Esophagus mucosa (tissue), 1 donor: ENCODE data around the gene COL4A2. TPM values are rescaled to one million over a fixed set of nuclear protein-coding genes. Genes with fewer than 3 reads are reported as not detected.
A peak's percentile ranks its signal among the peaks of the same experiment; 100 is the strongest.

Source experiments
- ATAC-seq: fragments of 200-7000 bp; cut with Tn5 transposase; one replicate; pipeline ENCODE4 v1.9.1; 2020
- total RNA-seq: library from RNA; stranded (reverse); gene quantifications from one replicate; pipeline ENCODE4 v1.2.4, GENCODE V29; 2023
- donor health status: DM: yes; HTN: yes; CAD: no.

Gene COL4A2
- total RNA-seq, 1 donor from 2014 or later, result 30.8 TPM

GRCh38 chr13:110359840-110360301 lies 52.8 kb downstream of the COL4A2 start:
- ATAC-seq, result no peak

DNA sequence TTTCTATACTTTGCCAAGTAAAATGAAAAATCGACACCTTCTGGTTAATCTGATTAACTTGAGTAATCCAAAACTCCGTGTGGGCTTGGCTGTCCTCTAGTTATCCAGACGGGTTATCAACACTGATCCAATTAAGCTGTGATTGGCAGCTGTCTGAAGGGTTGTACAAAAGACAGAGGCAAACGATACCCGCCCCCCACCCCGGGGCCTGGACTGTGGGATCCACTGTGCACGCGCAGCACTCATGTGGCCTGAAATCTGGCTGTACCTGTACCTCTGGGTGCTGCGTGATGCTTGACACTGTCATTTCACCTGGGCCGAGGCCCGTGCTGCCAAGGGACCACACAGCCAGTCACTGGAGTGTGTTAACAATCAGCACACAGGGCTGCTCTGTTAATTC lies 53.5 kb downstream of the COL4A2 start:
- ATAC-seq, result no peak

- peak; percentile 28 for ATAC-seq
Measured at GRCh38 chr13:110361365-110361911, 54.4 kb downstream of the COL4A2 start.

GRCh38 chr13:110363010-110363409 lies 55.9 kb downstream of the COL4A2 start:
- ATAC-seq, result no peak

GRCh38 chr13:110364081-110364480 lies 57.0 kb downstream of the COL4A2 start:
- ATAC-seq, result no peak

- no peak for ATAC-seq
Measured at GRCh38 chr13:110365876-110366275, 58.8 kb downstream of the COL4A2 start.

- ATAC-seq, result no peak
Measured at GRCh38 chr13:110366733-110367132, 59.6 kb downstream of the COL4A2 start.

- ATAC-seq, result no peak
Measured at GRCh38 chr13:110367620-110368019, 60.5 kb downstream of the COL4A2 start.

- ATAC-seq, result no peak
Measured at GRCh38 chr13:110368408-110368807, 61.3 kb downstream of the COL4A2 start.

- no peak for ATAC-seq
Measured at GRCh38 chr13:110369400-110369799, 62.3 kb downstream of the COL4A2 start.

DNA sequence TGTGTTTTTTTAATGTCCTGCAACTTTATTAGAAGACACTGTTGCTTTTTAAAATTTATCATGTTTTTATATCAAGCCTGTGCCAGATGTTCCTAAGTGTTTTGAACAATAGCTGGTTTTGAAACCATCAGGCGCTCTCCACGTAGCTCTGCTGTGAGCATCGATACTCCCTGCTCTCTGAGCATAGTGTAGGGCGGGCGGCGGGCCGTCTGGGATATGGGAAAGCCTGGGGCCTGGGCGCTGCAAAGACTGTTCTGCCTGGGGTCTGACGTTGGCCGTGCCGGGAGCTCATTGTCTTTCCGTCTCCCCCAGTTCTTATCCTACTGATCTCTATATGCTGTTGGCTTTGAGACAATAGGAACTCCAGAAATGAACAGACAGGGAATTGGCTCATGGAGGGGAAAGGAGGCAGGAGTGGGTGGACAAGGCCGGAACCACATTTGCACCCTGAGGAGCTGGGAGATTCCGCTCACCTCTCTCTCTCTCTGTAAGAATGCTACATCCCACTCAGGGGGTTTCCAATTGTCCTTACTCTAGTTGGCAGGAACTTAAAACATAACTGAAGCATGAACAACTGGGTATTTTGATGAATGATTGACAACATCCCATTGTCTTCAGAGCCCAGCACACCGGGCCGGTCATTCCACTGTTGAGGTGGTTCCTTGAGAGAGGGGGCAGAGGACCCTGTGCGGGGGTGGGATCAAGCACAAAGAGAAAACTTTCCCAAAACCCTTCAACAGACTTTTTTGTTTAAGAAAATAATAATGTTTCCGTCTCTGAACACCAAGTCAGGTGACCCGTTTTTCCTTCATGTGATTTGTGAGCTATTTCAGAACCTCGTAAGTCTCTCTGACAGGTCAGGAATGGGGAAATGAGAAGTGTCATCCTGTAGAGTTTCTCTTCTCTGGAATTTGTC lies 64.7 kb downstream of the COL4A2 start:
- ATAC-seq, result no peak

GRCh38 chr13:110372676-110373075 lies 65.6 kb downstream of the COL4A2 start:
- no peak for ATAC-seq

DNA sequence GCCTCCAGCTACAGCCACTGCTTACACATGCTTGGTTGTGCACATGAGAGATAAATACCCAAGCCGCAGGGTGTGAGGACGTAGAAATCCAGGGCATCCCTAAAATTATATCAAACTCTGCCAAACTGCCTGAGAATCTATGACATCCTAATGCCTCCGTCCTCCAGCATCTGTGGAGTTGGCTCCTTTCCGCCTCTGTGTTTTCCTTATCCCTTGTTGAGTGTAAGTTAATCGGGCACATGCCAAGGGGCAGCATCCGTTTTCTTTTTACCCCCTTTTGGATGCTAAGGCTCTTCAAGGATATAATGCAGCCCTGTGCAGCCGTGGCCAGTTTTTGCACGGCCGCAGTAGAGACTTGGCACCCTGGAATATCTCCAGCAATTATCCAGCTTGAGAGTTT lies 66.5 kb downstream of the COL4A2 start:
- ATAC-seq, result no peak

- ATAC-seq, result no peak
Measured at GRCh38 chr13:110374431-110375370, 67.6 kb downstream of the COL4A2 start.

DNA sequence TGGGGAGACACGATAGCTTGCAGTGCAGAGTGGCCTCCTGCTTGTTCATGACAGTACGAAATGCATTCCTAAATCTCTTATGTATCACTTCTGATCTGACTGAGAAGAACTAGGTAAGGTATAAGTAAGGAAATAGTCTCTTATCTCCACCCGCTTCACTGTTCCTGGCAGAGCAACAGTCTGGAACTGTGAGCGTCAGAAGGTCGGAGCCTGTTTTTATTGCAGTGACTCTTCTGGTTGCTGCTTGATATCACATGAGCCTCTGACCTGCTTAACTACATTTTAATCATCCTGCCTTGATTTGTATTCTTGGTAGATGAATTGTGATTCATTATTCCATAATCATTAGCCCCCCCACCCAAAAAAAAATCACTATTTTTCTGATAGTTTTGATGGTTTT lies 69.0 kb downstream of the COL4A2 start:
- ATAC-seq, result no peak

DNA sequence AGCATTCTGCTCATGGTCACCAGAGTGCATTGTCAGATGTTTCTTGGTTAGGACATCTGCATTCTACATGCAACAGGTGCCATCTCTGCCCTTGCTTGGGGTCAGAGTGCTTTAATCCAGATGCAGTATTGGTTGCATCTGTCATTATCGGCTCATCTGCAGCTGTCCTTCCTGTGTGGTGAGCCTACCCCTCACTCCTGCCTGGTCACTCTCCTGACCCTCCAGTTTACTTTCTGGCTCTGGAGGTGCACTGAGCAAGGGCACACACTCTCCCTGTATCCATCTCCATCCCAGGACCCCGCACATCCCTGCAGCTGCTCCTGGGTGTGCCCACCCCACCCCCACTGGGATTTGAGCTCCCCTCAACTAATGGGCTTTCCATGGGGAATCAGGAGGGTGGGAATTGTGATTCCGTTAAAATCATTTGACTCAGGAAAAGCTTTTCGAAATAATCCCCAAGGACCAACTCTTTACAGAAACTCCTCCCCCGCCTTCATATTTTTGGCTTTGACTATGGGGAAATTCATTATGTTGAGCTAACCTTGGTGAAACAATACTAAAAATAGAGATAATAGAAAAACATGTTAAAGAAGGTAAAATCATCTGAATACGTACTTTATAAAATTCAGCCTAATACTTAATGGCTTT lies 70.2 kb downstream of the COL4A2 start:
- ATAC-seq, result no peak

- no peak for ATAC-seq
Measured at GRCh38 chr13:110377826-110378201, 70.7 kb downstream of the COL4A2 start.

DNA sequence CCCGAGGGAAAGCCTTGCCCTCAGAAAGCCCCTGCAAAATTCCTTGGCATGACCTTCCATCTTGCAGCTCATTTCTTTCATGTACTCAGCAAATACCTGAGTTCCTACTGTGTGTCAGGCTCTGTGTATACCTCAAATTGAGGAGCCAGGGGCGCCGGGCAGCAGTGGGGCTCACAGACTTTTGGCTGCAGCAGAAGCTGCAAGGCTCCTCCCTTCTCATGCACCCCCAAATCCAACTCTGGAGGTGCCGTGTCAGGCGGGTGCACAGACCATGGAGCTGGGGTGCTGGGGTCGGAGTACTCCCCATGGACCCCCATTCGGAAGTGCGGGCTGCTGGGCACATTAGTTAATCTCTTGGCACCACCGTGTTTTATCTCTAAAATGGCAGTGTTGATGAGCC lies 72.3 kb downstream of the COL4A2 start:
- no peak for ATAC-seq

DNA sequence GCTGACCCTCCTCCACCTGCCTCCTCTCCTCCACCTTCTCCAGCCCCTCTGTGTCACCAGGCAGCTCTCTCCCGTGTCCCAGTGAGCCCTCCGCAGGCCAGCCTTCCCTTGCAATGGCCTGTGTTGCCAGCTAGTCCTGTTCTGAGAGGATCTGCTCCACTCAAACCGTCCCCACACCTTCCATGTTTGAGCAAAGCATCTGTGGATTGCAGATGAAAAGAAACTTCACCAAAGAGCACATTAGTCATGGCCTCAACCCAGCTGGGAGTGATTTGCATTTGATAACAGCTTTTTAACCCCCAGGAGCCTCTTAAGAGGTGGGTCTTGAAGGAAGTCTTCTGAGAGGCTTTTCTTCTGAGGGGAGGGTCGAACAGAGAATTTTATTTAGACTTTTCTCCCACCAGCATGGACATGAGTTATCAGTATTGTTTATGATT lies 72.8 kb downstream of the COL4A2 start:
- no peak for ATAC-seq

DNA sequence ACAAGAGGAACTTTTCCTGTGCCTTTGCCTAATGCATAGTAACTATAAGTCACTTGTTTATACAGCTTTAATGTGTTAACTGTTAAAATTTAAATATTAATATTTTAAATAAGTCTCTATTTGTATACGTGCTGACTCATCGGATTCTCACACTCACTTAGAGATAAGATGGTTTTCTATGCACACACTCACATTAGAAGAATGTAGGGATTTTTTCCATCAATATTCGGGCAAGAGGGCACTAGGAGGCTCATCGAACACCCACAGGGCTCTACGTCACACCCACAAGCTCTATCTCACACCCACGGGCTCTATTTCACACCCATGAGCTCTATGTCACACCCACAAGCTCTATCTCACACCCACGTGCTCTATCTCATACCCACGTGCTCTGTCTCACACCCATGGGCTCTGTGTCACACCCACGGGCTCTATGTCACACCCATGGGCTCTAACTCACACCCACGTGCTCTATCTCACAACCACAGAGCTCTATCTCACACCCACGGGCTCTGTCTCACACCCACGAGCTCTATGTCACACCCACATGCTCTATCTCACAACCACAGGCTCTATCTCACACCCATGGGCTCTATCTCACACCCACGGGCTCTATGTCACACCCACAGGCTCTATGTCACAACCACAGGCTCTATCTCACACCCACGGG lies 73.4 kb downstream of the COL4A2 start:
- no peak for ATAC-seq

DNA sequence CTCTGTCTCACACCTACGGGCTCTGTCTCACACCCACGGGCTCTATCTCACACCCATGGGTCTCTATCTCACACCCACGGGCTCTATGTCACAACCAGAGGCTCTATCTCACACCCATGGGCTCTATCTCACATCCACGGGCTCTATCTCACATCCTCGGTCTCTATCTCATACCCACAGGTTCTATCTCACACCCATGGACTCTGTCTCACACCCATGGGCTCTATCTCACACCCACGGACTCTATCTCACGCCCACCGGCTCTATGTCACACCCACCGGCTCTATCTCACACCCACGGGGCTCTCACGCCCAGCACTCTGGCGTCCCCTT lies 73.9 kb downstream of the COL4A2 start:
- no peak for ATAC-seq

DNA sequence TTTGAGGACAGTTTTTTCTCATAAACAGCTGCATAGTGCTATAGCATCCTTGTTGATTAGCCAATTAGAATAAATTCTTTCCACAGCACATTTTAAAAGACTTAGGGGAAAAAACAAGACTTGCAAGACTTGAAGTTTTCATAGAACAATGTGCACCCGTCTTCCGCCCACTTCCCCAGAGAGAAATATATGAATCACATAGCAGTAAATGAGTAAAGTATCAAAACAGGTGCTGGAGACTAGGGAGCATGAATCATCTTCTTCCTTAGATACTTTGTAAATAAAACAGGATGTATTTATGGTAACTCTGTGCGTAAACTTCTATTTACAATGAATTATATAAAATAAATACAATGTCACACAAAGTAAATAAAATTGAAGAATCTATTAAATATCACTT lies 75.1 kb downstream of the COL4A2 start:
- ATAC-seq, result no peak
